AG09319 (cell line): ENCODE results near the gene LYSET.
"Not testable (repeated sequence)": the region's sequence is repeated elsewhere in the genome, so short reads cannot be mapped to it uniquely, and the experiment has no call there.

Source experiments
- DNase-seq: peaks from one replicate; pipeline ENCODE4 v3.0.0-alpha.2; 2010; ENCODE audit warnings: low read depth; ENCODE audit errors: extremely low read depth
- TF ChIP-seq, protein P1 (sequence below): IDR thresholded peaks from 2 replicates; pipeline ENCODE4 v1.5.1; 2011; ENCODE audit warnings: low read depth, mild to moderate bottlenecking, inconsistent platforms, low read length, moderate library complexity

The LYSET gene, protein sequence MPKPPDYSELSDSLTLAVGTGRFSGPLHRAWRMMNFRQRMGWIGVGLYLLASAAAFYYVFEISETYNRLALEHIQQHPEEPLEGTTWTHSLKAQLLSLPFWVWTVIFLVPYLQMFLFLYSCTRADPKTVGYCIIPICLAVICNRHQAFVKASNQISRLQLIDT

DNA sequence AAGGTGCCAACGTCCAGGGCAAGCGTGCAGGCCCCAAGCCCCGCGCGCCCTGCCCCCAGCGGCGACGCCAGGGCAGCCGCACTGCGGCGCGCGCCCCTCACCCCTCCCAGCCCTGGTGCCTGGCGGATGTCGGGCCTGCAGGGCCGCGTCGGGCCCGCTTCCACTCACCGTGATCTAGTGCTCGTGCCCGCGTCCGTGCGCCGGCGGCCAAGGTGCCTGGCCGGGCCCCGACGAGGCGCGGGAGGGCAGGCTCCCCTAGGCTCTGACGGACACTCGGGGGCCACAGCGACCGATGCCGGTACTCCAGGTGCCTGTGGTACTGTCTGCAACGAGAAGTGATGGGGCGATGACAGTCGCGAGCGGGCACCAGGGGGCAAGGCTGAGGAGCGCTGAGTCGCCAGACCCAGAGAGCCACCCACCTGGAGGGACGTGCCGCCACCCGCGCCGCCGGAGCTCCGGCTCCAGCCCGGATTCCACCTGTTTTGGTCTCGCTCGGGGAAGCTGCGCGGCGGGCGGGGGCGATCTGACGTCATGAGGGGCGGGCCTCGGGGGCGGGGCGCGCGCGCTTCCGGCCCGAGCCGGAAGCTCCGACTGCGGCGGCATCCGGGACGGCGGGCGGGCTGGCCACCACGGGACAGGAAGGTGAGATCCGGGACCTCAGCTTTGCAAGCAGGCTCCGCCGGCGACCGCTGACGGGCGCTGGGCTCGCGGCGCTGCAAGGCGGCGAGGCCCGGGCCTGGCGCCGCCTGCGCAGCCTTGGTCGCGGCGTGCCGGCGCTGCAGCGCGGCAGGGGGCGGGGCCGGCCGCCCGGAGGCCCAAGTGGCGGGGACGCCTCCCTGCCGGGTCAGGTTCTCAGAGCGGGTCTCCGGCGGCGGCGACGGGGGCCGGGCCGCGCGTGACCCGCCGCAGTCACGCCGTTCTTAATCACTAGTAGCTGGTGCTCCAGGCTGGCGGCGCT, at the start of gene LYSET, which contains the start of gene MOAP1:
LYSET (plus strand) TSS at position 927 of the 958 bp plus-strand sequence. CDS start 89 bp downstream, outside the sequence.
MOAP1 (minus strand) TSS at position 507 of the 958 bp plus-strand sequence. CDS start 655 bp downstream, outside the sequence.
- DNase-seq: peak; percentile 44
- TF ChIP-seq, protein P1, sequence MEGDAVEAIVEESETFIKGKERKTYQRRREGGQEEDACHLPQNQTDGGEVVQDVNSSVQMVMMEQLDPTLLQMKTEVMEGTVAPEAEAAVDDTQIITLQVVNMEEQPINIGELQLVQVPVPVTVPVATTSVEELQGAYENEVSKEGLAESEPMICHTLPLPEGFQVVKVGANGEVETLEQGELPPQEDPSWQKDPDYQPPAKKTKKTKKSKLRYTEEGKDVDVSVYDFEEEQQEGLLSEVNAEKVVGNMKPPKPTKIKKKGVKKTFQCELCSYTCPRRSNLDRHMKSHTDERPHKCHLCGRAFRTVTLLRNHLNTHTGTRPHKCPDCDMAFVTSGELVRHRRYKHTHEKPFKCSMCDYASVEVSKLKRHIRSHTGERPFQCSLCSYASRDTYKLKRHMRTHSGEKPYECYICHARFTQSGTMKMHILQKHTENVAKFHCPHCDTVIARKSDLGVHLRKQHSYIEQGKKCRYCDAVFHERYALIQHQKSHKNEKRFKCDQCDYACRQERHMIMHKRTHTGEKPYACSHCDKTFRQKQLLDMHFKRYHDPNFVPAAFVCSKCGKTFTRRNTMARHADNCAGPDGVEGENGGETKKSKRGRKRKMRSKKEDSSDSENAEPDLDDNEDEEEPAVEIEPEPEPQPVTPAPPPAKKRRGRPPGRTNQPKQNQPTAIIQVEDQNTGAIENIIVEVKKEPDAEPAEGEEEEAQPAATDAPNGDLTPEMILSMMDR: no peak; the same call in 1 of the 2 replicates

DNA sequence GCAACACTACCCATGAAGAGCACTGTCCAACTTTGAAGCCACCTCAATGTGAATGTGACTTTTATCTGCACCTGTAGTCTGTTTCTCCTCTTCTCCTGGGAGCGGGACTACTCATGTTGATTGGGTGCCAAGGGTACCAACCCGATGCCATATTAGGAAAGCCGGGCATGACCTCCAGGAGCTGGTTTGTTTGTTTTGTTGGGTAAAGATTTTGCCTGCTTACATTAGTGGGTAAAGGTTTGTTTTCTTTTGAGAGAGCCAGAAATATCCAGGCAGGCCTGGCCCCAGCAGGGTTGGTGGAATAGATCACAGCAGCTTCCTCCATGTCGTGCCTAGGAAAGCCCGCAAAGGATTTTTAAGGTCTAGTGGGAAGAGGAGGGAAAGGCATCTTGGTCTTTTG, 49.7 kb upstream of the LYSET start:
- no peak for DNase-seq
- TF ChIP-seq, protein P1: no peak

- TF ChIP-seq, protein P1: no peak
- no peak for DNase-seq
Measured at GRCh38 chr14:93136009-93136408, 49.1 kb upstream of the LYSET start.

DNA sequence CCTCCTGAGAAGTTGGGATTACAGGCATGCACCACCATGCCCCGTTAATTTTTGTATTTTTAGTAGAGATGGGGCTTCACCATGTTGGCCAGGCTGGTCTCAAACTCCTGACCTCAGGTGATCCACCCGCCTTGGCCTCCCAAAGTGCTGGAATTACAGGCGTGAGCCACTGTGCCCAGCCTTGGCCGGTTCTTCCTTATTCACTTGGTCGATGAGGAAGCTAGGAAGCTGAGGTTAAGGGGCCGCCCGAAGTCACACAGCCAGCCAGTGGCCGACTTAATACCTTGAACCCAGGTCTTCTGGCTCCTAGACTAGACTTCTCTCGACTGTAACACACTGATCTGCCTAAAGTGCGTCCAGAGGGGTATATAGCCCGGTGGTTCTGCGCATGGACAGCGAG, 48.6 kb upstream of the LYSET start:
- DNase-seq: not testable (repeated sequence)

GRCh38 chr14:93137864-93138263, 47.3 kb upstream of the LYSET start:
- DNase-seq: no peak
- TF ChIP-seq, protein P1: no peak

DNA sequence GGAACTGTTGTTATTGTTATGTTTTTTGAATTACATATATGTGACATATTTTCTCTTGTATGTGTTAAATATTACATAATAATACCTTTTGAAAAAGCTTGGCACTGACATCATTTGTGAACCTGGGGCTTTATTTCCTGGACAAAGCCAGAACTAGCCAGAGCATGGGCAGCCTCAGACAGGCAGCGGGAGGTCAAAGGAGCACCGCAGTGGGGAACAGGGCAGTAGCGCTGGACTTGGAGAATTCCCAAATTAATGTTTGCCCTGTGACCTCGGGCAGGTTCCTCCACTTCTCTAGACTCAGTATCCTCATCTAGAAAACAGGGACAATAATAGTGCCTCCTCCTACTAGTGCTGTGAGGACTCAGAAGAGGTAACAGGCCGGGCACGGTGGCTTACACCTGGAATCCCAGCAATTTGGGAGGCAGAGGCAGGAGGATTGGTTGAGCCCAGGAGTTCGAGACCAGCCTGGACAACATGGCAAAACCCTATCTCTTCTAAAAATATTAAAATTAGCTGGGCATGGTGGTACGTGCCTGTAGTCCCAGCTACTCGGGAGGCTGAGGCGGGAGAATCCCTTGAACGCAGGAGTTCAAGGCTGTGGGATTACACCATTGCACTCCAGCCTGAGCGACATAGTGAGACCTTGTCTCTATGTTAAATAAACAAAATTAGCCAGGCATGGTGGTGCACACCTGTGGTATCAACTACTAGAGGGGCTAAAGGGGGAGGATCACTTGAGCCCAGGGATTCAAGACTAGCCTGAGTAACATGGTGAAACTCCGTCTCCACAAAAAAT, 42.1 kb upstream of the LYSET start:
- no peak for DNase-seq
- TF ChIP-seq, protein P1: no peak

- DNase-seq: no peak
- TF ChIP-seq, protein P1: no peak
Measured at GRCh38 chr14:93146119-93146518, 39.0 kb upstream of the LYSET start.
